B cell (primary cell): ENCODE measurements around the gene RHOD. TPM values are rescaled to one million over a fixed set of nuclear protein-coding genes. Genes with fewer than 3 reads are reported as not detected.

Source experiments
- ATAC-seq: fragments of 200-7000 bp; cut with Tn5 transposase; one replicate; pipeline ENCODE4 v1.10.0; 2021; ENCODE audit warnings: low read depth, mild to moderate bottlenecking, moderate number of reproducible peaks, moderate library complexity
- CTCF ChIA-PET: fragments of 350-600 bp; sonication (Branson Sonifier 250); formaldehyde crosslinking; loops from one replicate; lab custom pipeline; 2021; ENCODE audit warnings: antibody characterized with exemption, inconsistent platforms; lab: Charles Lee
- POLR2A ChIA-PET: fragments of 350-600 bp; sonication (Branson Sonifier 250); formaldehyde crosslinking; loops from one replicate; lab custom pipeline; 2021; ENCODE audit warnings: antibody characterized with exemption; lab: Charles Lee
- DNase-seq: peaks from one replicate; pipeline ENCODE4 v3.0.0; 2013
- H2AFZ ChIP-seq: 2 replicates; pipeline ENCODE4 v1.6.1; 2012; ENCODE audit warnings: mild to moderate bottlenecking, low read depth, low read length; ENCODE audit not compliant: insufficient read depth, poor library complexity, severe bottlenecking
- H3K27ac ChIP-seq, 2 donors: 1 replicate in 1 of 2; 2 replicates in 1 of 2; pipeline ENCODE4 v1.5.1; 2012 to 2013; ENCODE audit warnings: low read length in 2 of 2, mild to moderate bottlenecking in 2 of 2, moderate library complexity in 1 of 2
- H3K27me3 ChIP-seq, 4 experiments: fragments of 200-600 bp in 1 of 4; sonication (generic) in 1 of 4; replicated peaks in 1 of 4; 1 replicate in 2 of 4; 2 replicates in 2 of 4; pipeline versions ENCODE4 v1.6.1 to v1.7.0; 2013 to 2016; ENCODE audit warnings: low read length in 3 of 4, mild to moderate bottlenecking in 2 of 4, mixed read lengths in 1 of 4, moderate library complexity in 1 of 4; ENCODE audit not compliant: insufficient read depth in 4 of 4, control insufficient read depth in 3 of 4; ENCODE audit errors: control extremely low read depth in 1 of 4
- H3K36me3 ChIP-seq, 2 experiments: replicated peaks in 1 of 2; 1 replicate in 1 of 2; 2 replicates in 1 of 2; pipeline versions ENCODE4 v1.6.1 to v1.7.1; 2013; ENCODE audit warnings: low read length in 1 of 2; ENCODE audit not compliant: insufficient read depth in 2 of 2, control insufficient read depth in 1 of 2; ENCODE audit errors: control extremely low read depth in 1 of 2, extremely low read depth in 1 of 2
- H3K4me1 ChIP-seq, 2 donors: fragments of 200-600 bp in 1 of 2; sonication (generic) in 1 of 2; 1 replicate in 1 of 2; 2 replicates in 1 of 2; pipeline versions ENCODE4 v1.5.1 to v1.6.1; 2013 to 2017; ENCODE audit warnings: low read length in 2 of 2; ENCODE audit not compliant: control insufficient read depth in 2 of 2, insufficient read depth in 2 of 2
- H3K4me2 ChIP-seq: replicated peaks from 2 replicates; pipeline ENCODE3; 2012; ENCODE audit warnings: mild to moderate bottlenecking, low read depth, low read length; ENCODE audit not compliant: poor library complexity, severe bottlenecking
- H3K4me3 ChIP-seq, 5 experiments: fragments of 200-600 bp in 1 of 5; sonication (generic) in 1 of 5; 1 replicate in 3 of 5; 2 replicates in 2 of 5; pipeline versions ENCODE4 v1.5.1 to v1.7.0; 2011 to 2016; ENCODE audit warnings: low read length in 4 of 5, mild to moderate bottlenecking in 4 of 5, low read depth in 2 of 5, control low read depth in 1 of 5, moderate library complexity in 1 of 5; ENCODE audit not compliant: insufficient read depth in 1 of 5; ENCODE audit errors: control extremely low read depth in 1 of 5, extremely low read depth in 1 of 5
- H3K79me2 ChIP-seq: fragments of 200-600 bp; sonication (generic); one replicate; pipeline ENCODE4 v1.6.0; 2016; ENCODE audit warnings: low read length; ENCODE audit not compliant: control insufficient read depth, insufficient read depth
- H3K9ac ChIP-seq: fragments of 200-600 bp; sonication (generic); 2 replicates; pipeline ENCODE4 v1.6.1; 2017; ENCODE audit warnings: mild to moderate bottlenecking, low read length, moderate library complexity
- H3K9me3 ChIP-seq, 3 donors: one replicate each; pipeline versions ENCODE4 v1.6.1 to v1.7.1; 2013; ENCODE audit warnings: low read length in 2 of 3; ENCODE audit not compliant: control insufficient read depth in 2 of 3, insufficient read depth in 1 of 3; ENCODE audit errors: control extremely low read depth in 1 of 3
- H4K20me1 ChIP-seq: 2 replicates; pipeline ENCODE4 v1.6.0; 2012; ENCODE audit warnings: mild to moderate bottlenecking, low read length; ENCODE audit not compliant: insufficient read depth, control insufficient read depth, poor library complexity, severe bottlenecking
- H3K27ac Mint-ChIP-seq: one replicate; pipeline ENCODE4 v1.8.0; 2021; ENCODE audit warnings: mixed read lengths
- H3K27me3 Mint-ChIP-seq: one replicate; pipeline ENCODE4 v1.8.0; 2021; ENCODE audit warnings: mixed read lengths
- H3K4me1 Mint-ChIP-seq: one replicate; pipeline ENCODE4 v1.8.0; 2021; ENCODE audit warnings: mixed read lengths
- H3K4me3 Mint-ChIP-seq: one replicate; pipeline ENCODE4 v1.8.0; 2021; ENCODE audit warnings: mixed read lengths
- H3K9me3 Mint-ChIP-seq: one replicate; pipeline ENCODE4 v1.8.0; 2022; ENCODE audit warnings: mixed read lengths; ENCODE audit not compliant: insufficient read depth
- CTCF ChIP-seq: fragments of 200-600 bp; IDR thresholded peaks from one replicate; pipeline ENCODE4 v1.8.0; 2022; ENCODE audit warnings: antibody characterized with exemption, mild to moderate bottlenecking
- EZH2 ChIP-seq: IDR thresholded peaks from 2 replicates; pipeline ENCODE4 v1.6.1; 2012; ENCODE audit warnings: borderline replicate concordance, low read depth, mild to moderate bottlenecking, moderate library complexity, low read length; ENCODE audit not compliant: insufficient read depth, poor library complexity, severe bottlenecking
- WGBS: methylation state at CpG from one replicate; pipeline ENCODE4 v1.1.5; 2013; ENCODE audit warnings: missing lambda C conversion rate; ENCODE audit not compliant: insufficient coverage; 5-methylcytosine and 5-hydroxymethylcytosine counted together
- intact Hi-C: fragments of 100-400 bp; cut with micrococcal nuclease; formaldehyde crosslinking; loops from one replicate; pipeline ENCODE4 v1.10.0; 2022
- polyA plus RNA-seq: library from polyadenylated mRNA; depleted of rRNA; stranded (reverse); fragments of >200 nt; gene quantifications from 2 replicates; pipeline ENCODE4 v1.2.3, GENCODE V29; 2012
- total RNA-seq, 2 donors: library from RNA; stranded (reverse); fragments of 120-200 nt in 1 of 2; gene quantifications; 1 replicate in 1 of 2; 2 replicates in 1 of 2; pipeline versions ENCODE4 v1.2.3 to v1.2.4, GENCODE V29; 2013 to 2022

Gene RHOD
- total and polyA plus RNA-seq, 2 donors (not counting 1 experiment from before 2014, with no cell fraction given), result 0.42 to 0.48 TPM

DNA sequence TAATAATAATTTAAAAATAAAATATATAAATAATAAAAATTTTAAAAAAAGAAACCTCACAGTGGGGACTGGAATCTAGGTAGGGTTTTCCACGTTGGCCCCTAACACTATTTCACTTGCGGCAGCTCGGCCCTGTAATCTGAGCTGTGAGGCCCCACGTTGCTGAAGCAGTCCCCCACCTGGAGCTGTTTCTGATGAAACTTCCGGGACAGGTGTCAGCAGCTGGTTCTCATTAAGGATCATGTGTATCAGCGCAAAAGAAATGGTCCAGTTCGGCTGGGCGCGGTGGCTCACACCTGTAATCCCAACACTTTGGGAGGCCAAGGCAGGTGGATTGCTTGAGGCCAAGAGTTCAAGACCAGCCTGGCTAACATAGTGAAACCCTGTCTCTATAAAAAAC is 17.3 kb downstream of the RHOD start:
- ATAC-seq (no peak), DNase-seq (no peak)
- H3K4me3 Mint-ChIP-seq, result no peak overlapping the region
- POLR2A ChIA-PET, result no interaction called here
- H3K9ac ChIP-seq, result no peak overlapping the region
- no peak overlapping the region for H3K27ac Mint-ChIP-seq
- H3K4me1 Mint-ChIP-seq, result peaks cover 4% of the 10 kb centered on the region
- 93% methylated on average over 9 of the region's 9 CpGs for WGBS
- H4K20me1 ChIP-seq, result no peaks in the 10 kb centered on the region
- peaks cover 9% of the 10 kb centered on the region for H3K27me3 Mint-ChIP-seq
- no peak overlapping the region for H3K4me2 ChIP-seq
- TF ChIP-seq EZH2, result no peak
- no peak for TF ChIP-seq CTCF
- H2AFZ ChIP-seq, result no peak overlapping the region
- intact Hi-C loops, result no loop called here
- H3K9me3 Mint-ChIP-seq, result no peaks in the 10 kb centered on the region
- peaks cover 0 to 13% (median 6%) of the 10 kb centered on the region in 4 experiments for H3K27me3 ChIP-seq
- no peaks in the 10 kb centered on the region for H3K36me3 ChIP-seq
- peaks cover 6 to 7% of the 10 kb centered on the region in 2 donors for H3K4me1 ChIP-seq
- CTCF ChIA-PET, result interaction anchor here (0.6 to 2.0 kb wide), 6 partner anchors 9 to 903 kb away, joined by 3 to 5 read pairs (median 3); no protein-coding TSS in a partner anchor
- no peaks in the 10 kb centered on the region for H3K79me2 ChIP-seq
- no peak overlapping the region for H3K27ac ChIP-seq
- no peaks in the 10 kb centered on the region for H3K9me3 ChIP-seq
- H3K4me3 ChIP-seq, result no peak overlapping the region

DNA sequence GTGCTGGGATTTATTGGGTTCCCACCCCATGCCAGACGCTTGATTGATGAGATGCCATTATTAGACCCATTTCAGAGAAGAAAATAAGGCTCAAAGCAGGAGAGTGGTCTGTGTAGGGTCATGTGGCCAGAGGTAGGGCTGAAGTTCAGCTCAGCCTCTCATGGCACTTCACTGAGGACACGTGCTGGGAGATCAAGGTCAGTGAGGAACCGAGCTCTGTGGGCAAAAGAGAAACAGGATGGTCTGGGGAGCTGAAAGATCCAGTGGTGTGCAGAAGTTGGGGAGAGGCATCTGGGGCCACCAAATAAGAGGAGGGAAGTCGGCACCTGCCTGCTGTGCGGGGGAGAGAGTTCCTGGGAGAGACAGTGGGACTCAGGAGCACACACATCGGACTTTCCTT is 19.6 kb downstream of the RHOD start:
- Histone ChIP-seq H3K9ac (no peak overlapping the region), H3K27ac (no peak overlapping the region), H3K4me1 (peaks cover 6 to 7% of the 10 kb centered on the region in 2 donors), H3K4me3 (no peak overlapping the region), H2AFZ (no peak overlapping the region), H3K79me2 (no peaks in the 10 kb centered on the region), H3K27me3 (peaks cover 0 to 13% (median 6%) of the 10 kb centered on the region in 4 experiments), H3K9me3 (no peaks in the 10 kb centered on the region), H4K20me1 (no peaks in the 10 kb centered on the region), H3K36me3 (no peaks in the 10 kb centered on the region), H3K4me2 (no peak overlapping the region)
- Mint-ChIP-seq H3K4me3 (no peak overlapping the region), H3K27me3 (peaks cover 11% of the 10 kb centered on the region), H3K4me1 (peaks cover 4% of the 10 kb centered on the region), H3K9me3 (no peaks in the 10 kb centered on the region), H3K27ac (no peak overlapping the region)
- DNase-seq (no peak), ATAC-seq (no peak)
- intact Hi-C loops, result no loop called here
- CTCF ChIA-PET, result no interaction called here
- POLR2A ChIA-PET, result no interaction called here
- TF ChIP-seq EZH2, result no peak
- no peak for TF ChIP-seq CTCF
- 79% methylated on average over 5 of the region's 6 CpGs for WGBS
